GM18873 (cell line): ENCODE results near the gene LAMC3.
"Not testable (repeated sequence)": the region's sequence is repeated elsewhere in the genome, so short reads cannot be mapped to it uniquely, and the experiment has no call there.

Source experiments
- ATAC-seq: cut with Tn5 transposase; IDR thresholded peaks from one replicate; pipeline ENCODE4 v1.9.1; 2021; ENCODE audit warnings: mild to moderate bottlenecking, moderate library complexity, moderate number of reproducible peaks; ENCODE audit not compliant: unreplicated experiment, low FRiP score

The LAMC3 gene

GRCh38 chr9:131027048-131027871, 18.3 kb downstream of the LAMC3 start:
- no peak for ATAC-seq

DNA sequence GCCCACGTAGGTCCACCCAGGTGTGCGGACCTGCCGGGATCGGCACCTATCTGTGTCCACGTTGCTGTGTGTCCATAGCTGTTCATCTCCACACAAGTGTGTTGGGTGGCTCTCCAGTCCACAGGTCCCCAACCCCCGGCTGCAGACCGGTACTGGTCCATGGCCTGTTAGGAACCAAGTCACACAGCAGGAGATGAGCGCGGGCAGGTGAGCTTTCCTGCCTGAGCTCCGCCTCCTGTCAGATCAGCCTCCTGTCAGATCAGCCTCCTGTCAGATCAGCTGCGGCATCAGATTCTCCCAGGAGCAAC, 18.9 kb downstream of the LAMC3 start:
- ATAC-seq: no peak

DNA sequence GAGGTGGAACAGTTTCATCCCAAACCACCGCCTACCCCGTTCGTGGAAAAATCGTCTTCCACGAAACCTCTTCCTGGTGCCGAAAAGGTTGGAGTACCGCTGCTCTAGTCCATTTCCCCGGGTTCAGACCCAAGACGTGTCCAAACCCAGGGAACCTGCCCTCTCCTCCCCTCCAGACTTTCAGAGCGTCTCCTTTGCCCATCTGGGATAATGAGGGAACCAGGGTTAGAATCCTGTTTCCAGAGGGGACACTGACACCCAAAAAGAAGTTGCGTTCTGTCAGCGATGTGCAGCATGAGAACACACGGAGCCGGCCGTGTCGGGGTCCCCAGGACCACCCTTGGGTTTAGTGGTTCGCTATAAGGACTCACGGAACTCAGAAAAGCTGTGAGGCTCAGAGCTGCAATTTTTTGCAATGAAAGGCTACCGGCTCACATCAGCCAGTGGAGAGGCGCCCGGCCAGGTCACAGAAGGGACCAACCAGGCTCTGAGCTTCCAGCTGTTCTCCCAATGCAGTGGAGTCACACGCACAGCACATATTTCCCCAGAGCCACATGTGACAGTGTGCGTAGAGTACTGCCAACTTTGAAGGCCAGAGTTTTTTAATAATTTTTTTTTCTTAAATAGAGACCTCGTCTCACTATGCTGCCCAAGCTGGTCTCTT, 19.4 kb downstream of the LAMC3 start:
- ATAC-seq: no peak

DNA sequence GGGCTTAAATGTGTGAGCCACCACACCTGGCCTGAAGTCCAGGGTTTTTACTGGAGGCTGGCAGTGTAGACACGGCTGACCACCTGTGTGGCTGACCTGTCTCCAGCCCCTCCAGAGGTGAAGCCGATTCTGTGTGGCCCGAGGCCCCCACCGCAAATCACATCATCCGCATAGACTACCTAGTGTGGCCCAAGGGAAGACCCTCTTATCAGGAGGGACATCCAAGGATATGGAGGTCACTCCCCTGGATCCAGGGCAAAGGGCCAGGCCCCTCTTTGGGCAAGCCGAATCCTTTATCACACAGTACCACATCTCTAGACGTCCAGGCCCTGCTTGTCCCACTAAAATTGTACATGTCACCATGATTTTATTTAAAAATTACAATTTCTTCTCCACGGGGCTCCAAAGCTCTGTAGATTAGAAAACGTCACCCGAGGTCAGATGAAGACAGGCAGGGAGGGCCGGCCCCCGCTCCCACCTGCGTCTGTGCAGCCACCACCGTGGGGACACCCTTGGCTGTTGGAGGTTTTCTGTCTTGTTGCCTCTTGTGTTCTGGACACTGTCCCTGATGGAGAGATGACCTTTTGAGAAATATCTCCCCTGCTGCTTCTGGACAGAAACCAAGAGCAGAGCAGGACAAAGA, 20.1 kb downstream of the LAMC3 start:
- no peak for ATAC-seq

DNA sequence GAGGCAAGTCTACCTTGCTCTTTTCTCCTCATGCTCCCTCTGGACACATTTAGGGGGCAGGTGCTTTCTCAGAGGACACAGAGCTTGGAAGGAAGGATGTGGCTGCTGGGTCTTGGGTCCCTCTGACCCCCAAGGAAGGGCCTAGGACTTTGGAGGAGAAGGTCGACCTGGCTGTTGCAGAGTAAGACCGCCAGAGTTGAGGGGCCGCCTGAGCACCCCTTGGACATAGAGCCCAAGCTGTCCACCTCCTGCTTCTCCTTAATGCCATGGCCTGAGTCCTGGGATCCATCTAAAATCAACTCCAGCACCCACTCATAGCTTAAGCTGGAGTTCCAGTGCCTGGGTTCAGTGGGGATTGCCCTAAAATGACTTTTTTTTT, 20.6 kb downstream of the LAMC3 start:
- ATAC-seq: no peak

GRCh38 chr9:131030239-131031004, 21.4 kb downstream of the LAMC3 start:
- no peak for ATAC-seq

GRCh38 chr9:131031005-131031641, 22.1 kb downstream of the LAMC3 start:
- no peak for ATAC-seq

GRCh38 chr9:131031642-131032005, 22.6 kb downstream of the LAMC3 start:
- no peak for ATAC-seq

DNA sequence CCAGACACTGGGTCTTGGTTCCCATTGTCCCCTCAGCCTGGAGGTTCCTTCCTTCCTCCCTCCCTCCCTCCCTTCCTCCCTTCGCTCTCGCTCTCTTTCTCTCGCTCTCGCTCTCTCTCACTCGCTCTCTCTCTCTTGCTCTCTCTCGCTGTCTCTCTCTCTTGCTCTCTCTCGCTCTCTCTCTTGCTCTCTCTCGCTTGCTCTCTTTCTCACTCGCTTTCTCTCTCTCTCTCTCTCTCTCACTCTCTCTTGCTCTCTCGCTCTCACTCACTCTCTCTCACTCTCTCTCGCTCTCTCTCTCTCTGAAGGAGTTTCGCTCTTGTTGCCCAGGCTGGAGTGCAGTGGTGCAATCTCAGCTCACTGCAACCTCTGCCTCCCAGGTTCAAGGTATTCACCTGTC, 23.4 kb downstream of the LAMC3 start:
- ATAC-seq: no peak

- no peak for ATAC-seq
Observed at GRCh38 chr9:131033269-131034224, 24.6 kb downstream of the LAMC3 start.

DNA sequence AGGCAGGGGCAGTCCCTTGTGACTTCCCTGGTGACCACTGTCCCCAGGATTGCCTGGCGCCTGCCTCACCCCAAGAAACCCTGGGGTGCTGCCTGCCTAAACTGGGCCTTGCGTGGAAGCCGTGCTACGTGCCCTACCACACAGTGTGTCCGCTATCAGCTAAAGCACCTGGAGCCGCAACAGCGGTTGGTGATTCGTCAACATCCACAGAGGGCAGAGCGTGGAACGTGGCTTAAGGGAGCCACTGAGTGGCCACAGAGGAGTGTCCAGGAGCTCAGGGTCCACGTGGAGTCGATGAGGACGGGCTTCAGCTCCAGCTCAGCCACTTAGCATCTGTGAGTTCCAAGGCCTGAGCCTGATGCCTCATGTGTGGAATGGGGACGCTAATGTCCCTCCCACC, 25.3 kb downstream of the LAMC3 start:
- ATAC-seq: no peak

DNA sequence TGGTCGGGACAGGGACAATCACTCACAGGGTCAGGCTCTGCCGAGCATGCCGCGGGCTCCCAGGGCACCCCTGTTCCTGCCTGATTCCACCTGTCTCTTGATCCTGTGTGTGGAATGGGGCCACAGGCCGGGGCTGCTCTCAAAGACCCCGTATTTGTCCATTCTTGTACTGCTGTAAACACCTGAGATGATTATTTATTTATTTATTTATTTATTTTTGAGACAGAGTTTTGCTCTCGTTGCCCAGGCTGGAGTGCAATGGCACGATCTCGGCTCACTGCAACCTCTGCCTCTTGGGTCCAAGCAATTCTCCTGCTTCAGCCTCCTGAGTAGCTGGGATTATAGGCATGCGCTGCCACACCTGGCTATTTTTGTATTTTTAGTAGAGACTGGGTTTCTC, 25.8 kb downstream of the LAMC3 start:
- ATAC-seq: not testable (repeated sequence)

GRCh38 chr9:131035548-131035947, 26.6 kb downstream of the LAMC3 start:
- ATAC-seq: no peak

GRCh38 chr9:131036071-131036470, 27.1 kb downstream of the LAMC3 start:
- no peak for ATAC-seq

DNA sequence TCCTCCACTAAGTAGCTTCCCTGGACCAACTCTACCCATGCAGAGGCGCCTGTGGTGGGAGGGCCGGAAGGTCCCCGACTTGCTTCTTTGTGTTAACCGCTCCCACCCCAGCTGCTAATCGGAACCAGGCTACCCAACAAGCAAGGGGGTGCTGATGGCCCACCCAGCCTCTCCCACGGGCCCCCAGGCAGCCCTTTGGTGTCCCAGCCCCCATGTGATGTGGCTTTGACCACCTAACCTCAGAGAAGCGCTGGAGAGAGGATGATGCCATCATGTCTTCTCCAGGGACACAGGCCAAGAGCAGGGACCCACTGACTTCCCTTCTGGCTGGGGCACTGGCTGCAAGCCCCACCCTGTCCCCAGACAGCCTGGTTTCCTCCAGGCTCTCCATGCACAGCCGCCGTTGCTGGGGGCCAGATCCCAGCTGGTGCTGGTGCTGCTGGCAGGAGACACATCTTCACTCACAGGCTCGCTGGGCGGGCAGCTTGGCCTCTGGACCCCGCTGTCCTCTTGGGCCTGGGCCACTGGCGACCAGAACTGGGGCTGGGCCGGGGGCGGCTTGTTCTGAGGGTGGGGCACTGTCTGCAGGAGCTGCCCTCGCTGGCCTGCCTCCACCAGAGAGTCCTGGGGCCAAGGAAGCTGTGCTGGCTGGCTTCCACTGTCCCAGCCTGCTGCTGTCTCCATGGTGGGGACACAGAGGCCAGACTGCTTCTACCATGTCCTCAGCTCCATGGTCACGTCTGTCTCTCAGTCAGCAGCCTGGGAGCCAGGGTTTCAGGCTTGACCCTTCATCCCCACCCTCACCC, 27.8 kb downstream of the LAMC3 start:
- no peak for ATAC-seq

- no peak for ATAC-seq
Observed at GRCh38 chr9:131037335-131038255, 28.6 kb downstream of the LAMC3 start.

DNA sequence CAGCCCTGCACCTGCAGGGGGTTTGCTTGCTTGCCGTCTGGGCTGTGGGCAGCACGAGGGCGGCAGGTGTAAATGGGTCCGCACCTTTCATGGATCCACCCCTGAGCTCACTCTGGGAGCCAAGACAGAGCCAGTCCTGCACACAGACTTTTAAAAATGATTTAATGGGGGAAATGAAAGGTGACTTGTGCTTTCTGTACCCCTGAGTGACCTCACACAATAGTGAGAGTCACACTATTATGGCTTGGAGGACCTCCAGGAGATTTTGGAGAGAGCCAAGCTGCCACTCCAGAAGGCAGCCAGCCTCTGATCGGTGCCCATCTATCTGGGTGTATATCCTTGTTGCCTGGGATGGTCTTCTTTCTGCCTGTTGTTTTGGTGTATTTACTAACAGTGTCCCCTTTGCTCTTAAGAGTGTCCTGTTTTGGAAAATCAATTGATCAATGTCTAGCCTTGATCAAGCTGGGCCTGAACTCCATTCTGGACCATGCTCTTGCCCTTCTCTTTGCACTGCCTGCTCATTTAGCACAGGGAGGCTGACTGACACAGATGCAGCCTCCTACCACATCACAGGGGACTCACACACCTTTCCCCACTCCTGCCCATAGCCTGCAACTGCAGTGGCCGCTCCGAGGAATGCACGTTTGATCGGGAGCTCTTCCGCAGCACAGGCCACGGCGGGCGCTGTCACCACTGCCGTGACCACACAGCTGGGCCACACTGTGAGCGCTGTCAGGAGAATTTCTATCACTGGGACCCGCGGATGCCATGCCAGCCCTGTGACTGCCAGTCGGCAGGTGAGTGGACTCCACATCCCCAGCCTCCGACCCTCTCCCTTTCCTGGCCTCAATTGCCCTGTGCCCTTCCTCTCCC, 29.5 kb downstream of the LAMC3 start:
- no peak for ATAC-seq
